ENCODE results near the gene DYRK1A. TPM values are rescaled to one million over a fixed set of nuclear protein-coding genes. Genes with fewer than 3 reads are reported as not detected.

Gene DYRK1A
- total and polyA plus RNA-seq, 5 donors = 28.4 to 76.9 (median 70.5) TPM

GRCh38 chr21:37373539-37373938, 7.0 kb downstream of the DYRK1A start:
- Histone ChIP-seq H3K9me3 (ENCODE audit: control insufficient read depth, low read length) (no peaks in the 10 kb centered on the region), H3K4me3 (ENCODE audit: low read length) (no peak overlapping the region), H3K4me1 (ENCODE audit: control insufficient read depth, insufficient read depth, low read length) (peaks cover 9% of the 10 kb centered on the region), H3K27ac (ENCODE audit: low read length) (peak overlapping the region; percentile 2), H3K27me3 (ENCODE audit: control insufficient read depth, insufficient read depth) (no peaks in the 10 kb centered on the region)
- intact Hi-C loops (cut with DNase I) = loop anchor here in 2 of 4 donors (10.0 kb wide), 2 partner anchors 71 to 81 kb away; no protein-coding TSS in a partner anchor
- ATAC-seq (no peak), DNase-seq (no peak)
- WGBS = 25% methylated on average over 1 of the region's 1 CpG

GRCh38 chr21:37374027-37374426, 7.5 kb downstream of the DYRK1A start:
- intact Hi-C loops (cut with DNase I) = loop anchor here in 2 of 4 donors (10.0 kb wide), 2 partner anchors 71 to 81 kb away; no protein-coding TSS in a partner anchor
- WGBS = 52% methylated on average over 5 of the region's 5 CpGs
- no peak for ATAC-seq
- Histone ChIP-seq H3K27me3 (ENCODE audit: control insufficient read depth, insufficient read depth) (no peaks in the 10 kb centered on the region), H3K4me3 (ENCODE audit: low read length) (no peak overlapping the region), H3K27ac (ENCODE audit: low read length) (no peak overlapping the region), H3K4me1 (ENCODE audit: control insufficient read depth, insufficient read depth, low read length) (peaks cover 13% of the 10 kb centered on the region), H3K9me3 (ENCODE audit: control insufficient read depth, low read length) (no peaks in the 10 kb centered on the region)
- no peak for DNase-seq

GRCh38 chr21:37375866-37376574, 9.4 kb downstream of the DYRK1A start:
- Histone ChIP-seq H3K4me1 (ENCODE audit: control insufficient read depth, insufficient read depth, low read length) (peaks cover 17% of the 10 kb centered on the region), H3K27ac (ENCODE audit: low read length) (no peak overlapping the region), H3K4me3 (ENCODE audit: low read length) (no peak overlapping the region), H3K27me3 (ENCODE audit: control insufficient read depth, insufficient read depth) (no peaks in the 10 kb centered on the region), H3K9me3 (ENCODE audit: control insufficient read depth, low read length) (no peaks in the 10 kb centered on the region)
- no peak for DNase-seq
- whole genome bisulfite sequencing = 78% methylated on average over 13 of the region's 13 CpGs
- no peak for ATAC-seq
- intact Hi-C loops (cut with DNase I) = loop anchor here in 2 of 4 donors (10.0 kb wide), 2 partner anchors 69 to 79 kb away; no protein-coding TSS in a partner anchor

GRCh38 chr21:37378700-37379139, 12.1 kb downstream of the DYRK1A start:
- peaks cover 23% of the 10 kb centered on the region for H3K4me1 ChIP-seq (ENCODE audit: control insufficient read depth, insufficient read depth, low read length)
- no peak overlapping the region for H3K27ac ChIP-seq (ENCODE audit: low read length)
- ATAC-seq = no peak
- 41% methylated on average over 3 of the region's 3 CpGs for WGBS
- H3K4me3 ChIP-seq (ENCODE audit: low read length) = no peak overlapping the region
- intact Hi-C loops (cut with DNase I) = loop anchor here in 2 of 4 donors (10.0 kb wide), 2 partner anchors 66 to 76 kb away; no protein-coding TSS in a partner anchor
- no peak for DNase-seq
- no peaks in the 10 kb centered on the region for H3K27me3 ChIP-seq (ENCODE audit: control insufficient read depth, insufficient read depth)
- no peaks in the 10 kb centered on the region for H3K9me3 ChIP-seq (ENCODE audit: control insufficient read depth, low read length)

- intact Hi-C loops (cut with DNase I) = no loop called here
- H3K27ac ChIP-seq (ENCODE audit: low read length) = peak overlapping the region; percentile 16
- peak; percentile 38 to 41 for ATAC-seq
- peak in 1 of 3 donors; percentile 64 for DNase-seq
- no peaks in the 10 kb centered on the region for H3K9me3 ChIP-seq (ENCODE audit: control insufficient read depth, low read length)
- 41% methylated on average over 8 of the region's 8 CpGs for WGBS
- peaks cover 23% of the 10 kb centered on the region for H3K4me1 ChIP-seq (ENCODE audit: control insufficient read depth, insufficient read depth, low read length)
- no peak overlapping the region for H3K4me3 ChIP-seq (ENCODE audit: low read length)
- no peaks in the 10 kb centered on the region for H3K27me3 ChIP-seq (ENCODE audit: control insufficient read depth, insufficient read depth)
Measured at GRCh38 chr21:37380349-37381323, 14.1 kb downstream of the DYRK1A start.

- intact Hi-C loops (cut with DNase I) = no loop called here
Measured at GRCh38 chr21:37381883-37382585, 15.5 kb downstream of the DYRK1A start.

GRCh38 chr21:37383086-37383485, 16.5 kb downstream of the DYRK1A start:
- peak; percentile 26 to 35 for ATAC-seq
- 96% methylated on average over 1 of the region's 1 CpG for WGBS
- intact Hi-C loops (cut with DNase I) = no loop called here
- Histone ChIP-seq H3K4me3 (ENCODE audit: low read length) (no peak overlapping the region), H3K9me3 (ENCODE audit: control insufficient read depth, low read length) (no peaks in the 10 kb centered on the region), H3K27ac (ENCODE audit: low read length) (no peak overlapping the region), H3K4me1 (ENCODE audit: control insufficient read depth, insufficient read depth, low read length) (peaks cover 22% of the 10 kb centered on the region), H3K27me3 (ENCODE audit: control insufficient read depth, insufficient read depth) (no peaks in the 10 kb centered on the region)
- no peak for DNase-seq

More at GRCh38 chr21:37381883-37382585, 15.5 kb downstream of the DYRK1A start:
- Histone ChIP-seq H3K27me3 (ENCODE audit: control insufficient read depth, insufficient read depth) (no peaks in the 10 kb centered on the region), H3K4me1 (ENCODE audit: control insufficient read depth, insufficient read depth, low read length) (peaks cover 24% of the 10 kb centered on the region), H3K27ac (ENCODE audit: low read length) (no peak overlapping the region), H3K4me3 (ENCODE audit: low read length) (no peak overlapping the region), H3K9me3 (ENCODE audit: control insufficient read depth, low read length) (no peaks in the 10 kb centered on the region)
- ATAC-seq (no peak), DNase-seq (no peak)
- 83% methylated on average over 4 of the region's 4 CpGs for WGBS

GRCh38 chr21:37383784-37384311, 17.3 kb downstream of the DYRK1A start:
- intact Hi-C loops (cut with DNase I) = no loop called here
- H3K27ac ChIP-seq (ENCODE audit: low read length) = no peak overlapping the region

GRCh38 chr21:37384416-37384815, 17.8 kb downstream of the DYRK1A start:
- WGBS = 88% methylated on average over 1 of the region's 1 CpG
- H3K4me1 ChIP-seq (ENCODE audit: control insufficient read depth, insufficient read depth, low read length) = peaks cover 19% of the 10 kb centered on the region

More at GRCh38 chr21:37383784-37384311, 17.3 kb downstream of the DYRK1A start:
- Histone ChIP-seq H3K27me3 (ENCODE audit: control insufficient read depth, insufficient read depth) (no peaks in the 10 kb centered on the region), H3K4me3 (ENCODE audit: low read length) (no peak overlapping the region), H3K4me1 (ENCODE audit: control insufficient read depth, insufficient read depth, low read length) (peaks cover 21% of the 10 kb centered on the region), H3K9me3 (ENCODE audit: control insufficient read depth, low read length) (no peaks in the 10 kb centered on the region)
- DNase-seq (no peak), ATAC-seq (no peak)
- WGBS = 67% methylated on average over 1 of the region's 1 CpG

GRCh38 chr21:37385179-37385765, 18.7 kb downstream of the DYRK1A start:
- H3K4me1 ChIP-seq (ENCODE audit: control insufficient read depth, insufficient read depth, low read length) = peaks cover 22% of the 10 kb centered on the region
- H3K27ac ChIP-seq (ENCODE audit: low read length) = no peak overlapping the region

More at GRCh38 chr21:37384416-37384815, 17.8 kb downstream of the DYRK1A start:
- Histone ChIP-seq H3K27me3 (ENCODE audit: control insufficient read depth, insufficient read depth) (no peaks in the 10 kb centered on the region), H3K27ac (ENCODE audit: low read length) (no peak overlapping the region), H3K9me3 (ENCODE audit: control insufficient read depth, low read length) (no peaks in the 10 kb centered on the region), H3K4me3 (ENCODE audit: low read length) (no peak overlapping the region)
- DNase-seq (no peak), ATAC-seq (no peak)
- intact Hi-C loops (cut with DNase I) = no loop called here

More at GRCh38 chr21:37385179-37385765, 18.7 kb downstream of the DYRK1A start:
- no peaks in the 10 kb centered on the region for H3K9me3 ChIP-seq (ENCODE audit: control insufficient read depth, low read length)
- no peak overlapping the region for H3K4me3 ChIP-seq (ENCODE audit: low read length)
- DNase-seq (no peak), ATAC-seq (no peak)
- intact Hi-C loops (cut with DNase I) = no loop called here
- WGBS = 82% methylated on average over 5 of the region's 5 CpGs
- no peaks in the 10 kb centered on the region for H3K27me3 ChIP-seq (ENCODE audit: control insufficient read depth, insufficient read depth)
